Right cardiac atrium (tissue), 5 donors: ENCODE data around the gene LAPTM5. TPM values are rescaled to one million over a fixed set of nuclear protein-coding genes. Genes with fewer than 3 reads are reported as not detected.

Source experiments
- ATAC-seq, 2 donors: fragments of 200-7000 bp; cut with Tn5 transposase; one replicate each; pipeline versions ENCODE4 v1.8.0 to v1.9.1; 2020; ENCODE audit warnings: moderate library complexity in 2 of 2, mild to moderate bottlenecking in 1 of 2
- DNase-seq, 3 donors: peaks; one replicate each; pipeline ENCODE4 v3.0.0-alpha.2; 2020
- H3K27ac ChIP-seq: one replicate; pipeline ENCODE4 v1.5.1; 2013; ENCODE audit warnings: mild to moderate bottlenecking, low read length, control low read depth, moderate library complexity
- H3K27me3 ChIP-seq: one replicate; pipeline ENCODE4 v1.6.1; 2013; ENCODE audit not compliant: control insufficient read depth, insufficient read depth
- H3K4me1 ChIP-seq: one replicate; pipeline ENCODE4 v1.6.1; 2013; ENCODE audit warnings: low read length; ENCODE audit not compliant: control insufficient read depth, insufficient read depth
- H3K4me3 ChIP-seq: one replicate; pipeline ENCODE4 v1.5.1; 2013; ENCODE audit warnings: low read length, control low read depth
- H3K9me3 ChIP-seq: one replicate; pipeline ENCODE4 v1.6.1; 2013; ENCODE audit warnings: low read length; ENCODE audit not compliant: control insufficient read depth
- WGBS: extraction: QIAGEN DNeasy Blood & Tissue Kit; methylation state at CpG from one replicate; pipeline ENCODE4 v1.1.7; 2013; 5-methylcytosine and 5-hydroxymethylcytosine counted together
- intact Hi-C, 4 donors: fragments of 100-400 bp; cut with DNase I; formaldehyde crosslinking; loops; one replicate each; pipeline versions ENCODE4 v1.11.0 to v1.14.0; 2022 to 2023
- polyA plus RNA-seq: library from polyadenylated mRNA; stranded (reverse); fragments of 200-250 nt; gene quantifications from one replicate; pipeline ENCODE4 v1.2.3, GENCODE V29; 2013
- total RNA-seq, 4 donors: library from RNA; stranded (reverse); fragmentation: NEBNext Ultra II Directional; extraction: Animal tissue kit (Norgen Biotek cat#: 25700); gene quantifications; one replicate each; pipeline ENCODE4 v1.2.1, GENCODE V29; 2021
- donor health status: healthy with polysubstance abuse.
- donor health status: DM: no; HTN: yes; CAD: no.
- donor health status: DM: no; HTN: no; CAD: no.
- donor health status: DM: no; HTN: yes; CAD: no; lungs with severe emphysema.
- donor health status: DM: yes; HTN: yes; CAD: no.

LAPTM5 gene
- total and polyA plus RNA-seq, 5 donors: 14.4 to 55.1 (median 40.1) TPM

GRCh38 chr1:30786264-30786991 is 28.9 kb upstream of the LAPTM5 start:
- intact Hi-C loops: loop anchor here in 1 of 4 donors (5.0 kb wide), 1 partner anchor 126 kb away; no protein-coding TSS in a partner anchor
- ATAC-seq (peak; percentile 47 to 83), DNase-seq (peak; percentile 65 to 77 (median 69))
- peak overlapping the region; percentile 53 for H3K27ac ChIP-seq
- 56% methylated on average over 13 of the region's 13 CpGs for whole genome bisulfite sequencing
- H3K9me3 ChIP-seq: no peaks in the 10 kb centered on the region
- H3K27me3 ChIP-seq: no peaks in the 10 kb centered on the region
- H3K4me1 ChIP-seq: peaks cover 3% of the 10 kb centered on the region
- no peak overlapping the region for H3K4me3 ChIP-seq

GRCh38 chr1:30785714-30786113 is 28.1 kb upstream of the LAPTM5 start:
- no peak overlapping the region for H3K4me3 ChIP-seq
- DNase-seq: peak in 1 of 3 donors; percentile 30
- no peak for ATAC-seq
- H3K9me3 ChIP-seq: no peaks in the 10 kb centered on the region
- no peaks in the 10 kb centered on the region for H3K27me3 ChIP-seq
- intact Hi-C loops: loop anchor here in 1 of 4 donors (5.0 kb wide), 1 partner anchor 127 kb away; no protein-coding TSS in a partner anchor
- no peak overlapping the region for H3K27ac ChIP-seq
- 91% methylated on average over 7 of the region's 7 CpGs for WGBS
- H3K4me1 ChIP-seq: peaks cover 3% of the 10 kb centered on the region

GRCh38 chr1:30785181-30785580 is 27.6 kb upstream of the LAPTM5 start:
- WGBS: 94% methylated on average over 7 of the region's 7 CpGs
- H3K27ac ChIP-seq: no peak overlapping the region
- ATAC-seq (no peak), DNase-seq (peak in 1 of 3 donors; percentile 35)
- intact Hi-C loops: loop anchor here in 1 of 4 donors (5.0 kb wide), 1 partner anchor 127 kb away; no protein-coding TSS in a partner anchor
- no peaks in the 10 kb centered on the region for H3K9me3 ChIP-seq
- H3K4me3 ChIP-seq: no peak overlapping the region
- H3K27me3 ChIP-seq: no peaks in the 10 kb centered on the region
- H3K4me1 ChIP-seq: peaks cover 3% of the 10 kb centered on the region

- Histone ChIP-seq H3K4me3 (no peak overlapping the region), H3K4me1 (peaks cover 3% of the 10 kb centered on the region), H3K27me3 (no peaks in the 10 kb centered on the region), H3K27ac (no peak overlapping the region), H3K9me3 (no peaks in the 10 kb centered on the region)
- 74% methylated on average over 16 of the region's 16 CpGs for WGBS
- intact Hi-C loops: loop anchor here in 2 of 4 donors (5.0 kb wide), 1 partner anchor 129 kb away; no protein-coding TSS in a partner anchor
- DNase-seq (peak; percentile 49 to 88 (median 84)), ATAC-seq (no peak)
These were observed 25.8 kb upstream of the LAPTM5 start for GRCh38 chr1:30783256-30783915.

- intact Hi-C loops: loop anchor here in 3 of 4 donors (1.0 to 5.0 kb wide), 2 partner anchors 129 to 130 kb away; no protein-coding TSS in a partner anchor
- DNase-seq (peak; percentile 72 to 85 (median 83)), ATAC-seq (peak; percentile 66 to 71)
- WGBS: 20% methylated on average over 25 of the region's 25 CpGs
- Histone ChIP-seq H3K9me3 (no peaks in the 10 kb centered on the region), H3K4me1 (peaks cover 3% of the 10 kb centered on the region), H3K4me3 (no peak overlapping the region), H3K27ac (no peak overlapping the region), H3K27me3 (no peaks in the 10 kb centered on the region)
These were observed 25.0 kb upstream of the LAPTM5 start for GRCh38 chr1:30782361-30783255.

- Histone ChIP-seq H3K27ac (no peak overlapping the region), H3K9me3 (no peaks in the 10 kb centered on the region), H3K27me3 (no peaks in the 10 kb centered on the region), H3K4me1 (no peaks in the 10 kb centered on the region), H3K4me3 (no peak overlapping the region)
- ATAC-seq (no peak), DNase-seq (no peak)
- WGBS: 66% methylated on average over 10 of the region's 10 CpGs
- intact Hi-C loops: loop anchor here in 3 of 4 donors (1.0 to 5.0 kb wide), 2 partner anchors 129 to 130 kb away; no protein-coding TSS in a partner anchor
These were observed 24.3 kb upstream of the LAPTM5 start for GRCh38 chr1:30781906-30782305.

GRCh38 chr1:30780409-30780808 is 22.8 kb upstream of the LAPTM5 start:
- intact Hi-C loops: loop anchor here in 2 of 4 donors (5.0 kb wide), 1 partner anchor 132 kb away; no protein-coding TSS in a partner anchor
- no peak overlapping the region for H3K27ac ChIP-seq
- H3K27me3 ChIP-seq: no peaks in the 10 kb centered on the region
- DNase-seq: no peak
- H3K4me1 ChIP-seq: no peaks in the 10 kb centered on the region
- H3K4me3 ChIP-seq: no peak overlapping the region
- no peaks in the 10 kb centered on the region for H3K9me3 ChIP-seq
- ATAC-seq: no peak
- WGBS: 50% methylated on average over 5 of the region's 5 CpGs

GRCh38 chr1:30779294-30780071 is 21.9 kb upstream of the LAPTM5 start:
- DNase-seq (peak; percentile 80 to 94 (median 93)), ATAC-seq (peak; percentile 67 to 75)
- 22% methylated on average over 12 of the region's 12 CpGs for WGBS
- Histone ChIP-seq H3K27ac (no peak overlapping the region), H3K4me3 (no peak overlapping the region), H3K4me1 (no peaks in the 10 kb centered on the region), H3K27me3 (no peaks in the 10 kb centered on the region), H3K9me3 (no peaks in the 10 kb centered on the region)
- intact Hi-C loops: loop anchor here (1.0 to 5.0 kb wide), 4 partner anchors 59 to 133 kb away; no protein-coding TSS in a partner anchor

GRCh38 chr1:30778979-30779293 is 21.4 kb upstream of the LAPTM5 start:
- Histone ChIP-seq H3K27ac (no peak overlapping the region), H3K9me3 (no peaks in the 10 kb centered on the region), H3K4me3 (no peak overlapping the region), H3K27me3 (no peaks in the 10 kb centered on the region), H3K4me1 (no peaks in the 10 kb centered on the region)
- WGBS: 59% methylated on average over 6 of the region's 6 CpGs
- intact Hi-C loops: loop anchor here (1.0 to 2.0 kb wide), 3 partner anchors 58 to 60 kb away; no protein-coding TSS in a partner anchor
- DNase-seq (no peak), ATAC-seq (no peak)
